ENCODE measurements around the gene SYTL3.

DNA sequence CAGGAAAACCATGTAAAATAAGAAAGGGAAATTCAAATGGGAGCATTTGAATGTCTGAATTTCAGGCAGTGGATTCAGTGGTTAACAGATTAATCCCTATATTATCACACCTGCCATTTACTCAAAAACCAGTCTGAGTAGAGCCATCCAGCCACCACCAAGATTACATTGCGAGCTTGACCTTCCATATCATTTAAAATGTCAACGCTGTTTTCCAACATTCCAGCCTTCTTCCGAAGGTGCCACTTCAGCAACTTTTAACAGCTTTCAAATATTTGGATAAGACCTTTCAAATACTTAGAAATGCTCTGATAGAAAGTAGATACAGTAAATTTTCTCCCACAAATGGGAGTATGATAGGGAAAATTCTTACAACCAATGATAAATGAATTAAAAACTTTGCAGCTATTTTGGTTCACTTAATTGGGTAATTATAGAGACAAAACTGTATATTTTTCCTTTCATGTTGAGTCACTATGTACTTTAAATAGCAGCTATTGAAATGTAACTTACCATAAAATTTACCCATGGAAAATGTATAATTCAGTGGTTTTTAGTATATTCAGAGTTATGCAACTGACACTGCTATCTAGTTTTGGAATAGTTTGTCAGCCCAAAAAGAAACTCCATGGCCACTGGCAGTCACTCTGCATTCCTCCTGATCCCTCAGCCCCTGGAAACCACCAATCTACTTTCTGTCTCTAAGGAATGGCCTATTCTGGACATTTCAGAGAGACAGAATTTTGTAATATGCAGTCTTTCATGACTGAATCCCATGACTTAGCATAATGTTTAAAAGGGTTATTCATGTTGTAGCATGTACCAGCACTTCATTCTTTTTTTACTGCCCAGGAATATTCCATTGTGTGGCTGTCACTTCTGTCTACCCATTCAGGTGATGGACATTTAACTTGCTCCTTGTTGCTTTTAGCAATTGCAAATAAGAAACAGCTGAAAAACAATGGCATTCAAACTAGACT, 147.8 kb downstream of the SYTL3 start:
- TF ChIP-seq POLR2A (IDR thresholded peaks at IDR 0.05; ENCODE audit: low read depth, low read length) (no peak), TAF1 (IDR thresholded peaks at IDR 0.05; ENCODE audit: borderline replicate concordance, low read depth, low read length) (no peak), POLR2AphosphoS5 (IDR thresholded peaks at IDR 0.05; ENCODE audit: low read depth, low read length) (no peak)

Measured in GM12892 (cell line).